HUES48 (cell line): ENCODE data around the gene ERVH48-1.
"Not testable (repeated sequence)": the region's sequence is repeated elsewhere in the genome, so short reads cannot be mapped to it uniquely, and the experiment has no call there.

Source experiments
- H3K27ac ChIP-seq: one replicate; pipeline ENCODE4 v1.7.0; 2013; ENCODE audit warnings: low read depth, low read length, inconsistent platforms
- H3K27me3 ChIP-seq: 2 replicates; pipeline ENCODE4 v1.6.1; 2013; ENCODE audit warnings: mild to moderate bottlenecking, low read length; ENCODE audit not compliant: control insufficient read depth, insufficient read depth
- H3K36me3 ChIP-seq: 2 replicates; pipeline ENCODE4 v1.6.1; 2013; ENCODE audit warnings: low read length; ENCODE audit not compliant: control insufficient read depth, insufficient read depth
- H3K4me1 ChIP-seq: 2 replicates; pipeline ENCODE4 v1.6.1; 2013; ENCODE audit warnings: mild to moderate bottlenecking, low read length; ENCODE audit not compliant: control insufficient read depth, insufficient read depth
- H3K4me3 ChIP-seq: 2 replicates; pipeline ENCODE4 v1.5.1; 2013; ENCODE audit warnings: mild to moderate bottlenecking, low read depth, low read length
- H3K9ac ChIP-seq: 2 replicates; pipeline ENCODE4 v1.6.1; 2013; ENCODE audit warnings: mild to moderate bottlenecking, low read depth, low read length, moderate library complexity
- H3K9me3 ChIP-seq: 2 replicates; pipeline ENCODE4 v1.6.1; 2013; ENCODE audit warnings: low read length; ENCODE audit not compliant: control insufficient read depth, insufficient read depth

Gene ERVH48-1

GRCh38 chr21:42900446-42900845 lies 25.0 kb downstream of the ERVH48-1 start:
- no peaks in the 10 kb centered on the region for H3K27me3 ChIP-seq
- H3K4me1 ChIP-seq: no peaks in the 10 kb centered on the region
- no peaks in the 10 kb centered on the region for H3K9me3 ChIP-seq
- no peak overlapping the region for H3K9ac ChIP-seq
- no peak overlapping the region for H3K27ac ChIP-seq
- H3K36me3 ChIP-seq: peaks cover 77% of the 10 kb centered on the region
- no peak overlapping the region for H3K4me3 ChIP-seq

DNA sequence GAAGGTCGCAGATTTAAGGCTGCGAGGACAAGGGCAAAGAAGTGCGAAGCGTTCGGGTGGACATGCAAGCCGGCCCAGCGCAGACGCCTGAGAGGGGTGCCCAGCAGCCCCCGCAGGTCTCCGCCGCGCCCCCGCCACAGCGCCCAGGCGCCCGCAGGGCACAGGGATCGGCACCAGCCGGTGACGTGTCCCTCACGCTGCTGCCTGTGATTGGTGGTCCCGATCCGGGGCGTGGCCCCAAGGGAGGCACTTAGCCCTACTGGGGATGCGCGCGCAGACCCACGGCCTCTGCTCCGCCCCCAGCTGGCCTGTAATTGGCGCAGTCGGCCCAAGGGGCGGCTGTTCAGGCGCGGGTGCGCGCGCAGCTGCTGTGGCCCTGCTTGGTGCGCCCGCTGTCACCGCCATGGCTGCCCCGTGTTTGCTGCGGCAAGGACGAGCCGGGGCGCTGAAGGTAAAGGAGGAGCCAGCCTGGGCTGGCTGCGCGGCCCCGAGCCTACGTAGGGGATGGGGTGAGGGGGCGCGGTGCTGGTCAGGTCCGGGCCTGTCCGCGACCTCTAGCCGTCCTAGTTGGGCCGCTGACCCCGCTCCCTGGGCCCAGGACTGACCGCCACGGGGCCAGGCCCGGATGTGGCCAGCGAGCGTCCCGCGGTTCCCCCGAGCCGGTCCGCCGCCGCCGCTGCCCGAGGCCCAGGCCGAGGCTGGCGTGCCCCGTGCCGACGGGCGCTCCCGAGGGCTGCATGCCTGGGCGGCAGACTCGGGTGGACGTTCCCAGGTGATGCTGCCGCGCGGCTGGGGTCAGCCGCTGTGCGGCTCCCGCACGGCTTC lies 32.3 kb downstream of the ERVH48-1 start, which contains the start of gene NDUFV3:
Gene NDUFV3, plus strand, starts transcription at position 379 of the 825 bp plus-strand sequence. Its CDS starts 25 bp downstream, at position 404.
- Histone ChIP-seq H3K36me3 (peaks cover 26% of the 10 kb centered on the region), H3K4me1 (peaks cover 4% of the 10 kb centered on the region), H3K27me3 (no peaks in the 10 kb centered on the region), H3K9me3 (no peaks in the 10 kb centered on the region), H3K27ac (peak within 1 kb of the TSS; percentile 85), H3K9ac (peak within 1 kb of the TSS; percentile 78), H3K4me3 (peak within 1 kb of the TSS; percentile 96)

DNA sequence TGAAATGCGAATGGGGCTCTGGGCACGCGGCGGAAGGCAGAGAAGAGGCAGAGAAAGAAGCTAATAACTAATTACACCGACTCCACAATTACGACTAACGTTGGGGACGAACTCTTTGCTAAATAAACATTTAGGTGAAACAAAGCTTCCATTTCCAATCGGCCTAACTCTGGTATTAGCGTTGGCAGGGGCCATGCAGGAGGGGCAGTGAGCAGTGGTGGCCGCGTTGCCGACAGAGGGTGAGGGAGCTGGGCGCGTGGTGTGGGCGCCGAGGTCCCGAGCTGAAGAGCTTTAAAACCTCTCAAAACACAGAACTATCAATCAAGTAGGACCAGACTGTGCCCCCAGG lies 32.9 kb downstream of the ERVH48-1 start:
- Histone ChIP-seq H3K27ac (peak overlapping the region; percentile 81), H3K4me3 (peak overlapping the region; percentile 96), H3K27me3 (no peaks in the 10 kb centered on the region), H3K9ac (peak overlapping the region; percentile 78), H3K4me1 (peaks cover 4% of the 10 kb centered on the region), H3K36me3 (peaks cover 21% of the 10 kb centered on the region), H3K9me3 (no peaks in the 10 kb centered on the region)

GRCh38 chr21:42887326-42887725 lies 38.1 kb downstream of the ERVH48-1 start:
- H3K9me3 ChIP-seq: no peaks in the 10 kb centered on the region
- no peak overlapping the region for H3K4me3 ChIP-seq
- peaks cover 5% of the 10 kb centered on the region for H3K4me1 ChIP-seq
- H3K27me3 ChIP-seq: no peaks in the 10 kb centered on the region
- no peaks in the 10 kb centered on the region for H3K36me3 ChIP-seq
- H3K27ac ChIP-seq: no peak overlapping the region
- H3K9ac ChIP-seq: no peak overlapping the region

GRCh38 chr21:42883921-42884320 lies 41.5 kb downstream of the ERVH48-1 start:
- H3K27me3 ChIP-seq: no peaks in the 10 kb centered on the region
- H3K36me3 ChIP-seq: no peaks in the 10 kb centered on the region
- H3K9me3 ChIP-seq: no peaks in the 10 kb centered on the region
- no peak overlapping the region for H3K9ac ChIP-seq
- no peak overlapping the region for H3K27ac ChIP-seq
- H3K4me3 ChIP-seq: no peak overlapping the region
- peaks cover 8% of the 10 kb centered on the region; the same call in 1 of the 2 replicates for H3K4me1 ChIP-seq

DNA sequence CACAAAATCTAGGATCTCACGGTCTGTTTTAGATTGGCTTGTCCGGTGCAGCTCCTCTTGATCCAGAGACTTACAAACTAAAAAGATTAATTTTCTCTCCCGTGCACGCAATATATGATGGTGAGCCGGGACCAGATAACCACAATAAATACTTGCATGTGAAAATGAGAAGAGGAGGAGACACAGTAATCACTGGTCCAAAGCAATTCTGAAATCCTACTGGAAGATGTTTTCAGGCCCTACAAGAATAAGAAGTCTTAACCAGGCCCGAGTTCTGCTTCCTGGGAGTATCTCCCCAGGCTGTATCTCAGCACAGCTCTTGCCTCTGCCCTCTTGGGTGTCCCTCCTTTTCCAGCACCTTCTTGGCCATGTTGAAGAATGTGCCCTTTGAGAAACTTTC lies 45.1 kb downstream of the ERVH48-1 start:
- Histone ChIP-seq H3K9ac (no peak overlapping the region), H3K36me3 (peaks cover 16% of the 10 kb centered on the region), H3K9me3 (no peaks in the 10 kb centered on the region), H3K4me1 (peaks cover 5% of the 10 kb centered on the region; the same call in 1 of the 2 replicates), H3K27me3 (no peaks in the 10 kb centered on the region), H3K4me3 (peak overlapping the region; percentile 89), H3K27ac (no peak overlapping the region)

DNA sequence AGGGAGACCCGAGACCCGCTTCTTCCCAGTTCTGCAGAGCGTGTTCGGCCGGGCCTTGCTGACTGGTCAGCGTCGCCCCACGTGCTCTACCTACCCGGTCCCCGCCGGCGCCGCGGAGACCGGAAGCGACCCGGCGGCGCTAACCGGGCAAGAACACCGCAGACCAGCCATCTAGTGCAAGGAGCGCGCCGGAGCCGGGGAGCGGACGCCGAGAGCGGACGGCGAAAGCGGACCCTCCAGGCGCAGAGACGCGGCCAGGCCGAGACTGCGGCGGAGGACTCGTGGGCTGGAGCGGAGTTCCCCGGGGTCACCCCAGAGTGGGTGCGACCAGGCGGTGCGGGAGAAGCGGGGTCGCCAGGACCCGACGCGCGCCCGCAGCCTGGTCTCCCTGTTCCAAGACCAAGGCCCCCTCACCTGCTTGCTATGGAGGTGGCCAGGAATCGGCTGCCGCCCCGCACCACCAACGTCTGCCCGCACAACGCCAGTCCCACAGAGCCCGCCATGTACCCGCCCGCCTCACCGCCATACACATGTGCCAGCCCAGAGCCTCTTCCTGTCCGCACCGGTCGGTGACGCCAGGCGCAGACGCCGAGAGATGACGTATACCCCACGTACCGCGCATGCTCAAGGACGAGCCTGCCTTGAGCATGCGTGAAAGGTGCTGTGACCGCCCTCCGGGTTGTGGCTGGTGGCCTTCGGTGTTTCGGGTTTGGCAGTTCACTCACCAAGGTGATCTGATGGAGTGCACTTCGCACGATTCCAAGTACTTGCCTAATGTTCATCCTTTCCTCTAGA lies 46.2 kb downstream of the ERVH48-1 start, which contains the start of gene WDR4:
Gene WDR4, minus strand, starts transcription at position 547 of the 795 bp plus-strand sequence. Its CDS starts 44 bp downstream, at position 503.
- H3K36me3 ChIP-seq: peaks cover 27% of the 10 kb centered on the region
- no peaks in the 10 kb centered on the region for H3K27me3 ChIP-seq
- H3K9me3 ChIP-seq: no peaks in the 10 kb centered on the region

GRCh38 chr21:42878678-42878992 lies 46.8 kb downstream of the ERVH48-1 start:
- H3K4me3 ChIP-seq: peak overlapping the region; percentile 89
- H3K9me3 ChIP-seq: no peaks in the 10 kb centered on the region
- H3K27me3 ChIP-seq: no peaks in the 10 kb centered on the region
- H3K36me3 ChIP-seq: peaks cover 33% of the 10 kb centered on the region
- peaks cover 5% of the 10 kb centered on the region; the same call in 1 of the 2 replicates for H3K4me1 ChIP-seq
- H3K27ac ChIP-seq: peak overlapping the region; percentile 99
- H3K9ac ChIP-seq: peak overlapping the region; percentile 98

More for the DNA sequence above, 46.2 kb downstream of the ERVH48-1 start, which contains the start of gene WDR4:
- peak within 1 kb of the TSS; percentile 98 for H3K9ac ChIP-seq
- H3K4me3 ChIP-seq: peak within 1 kb of the TSS; percentile 89
- peaks cover 5% of the 10 kb centered on the region; the same call in 1 of the 2 replicates for H3K4me1 ChIP-seq
- peak within 1 kb of the TSS; percentile 99 for H3K27ac ChIP-seq

GRCh38 chr21:42875811-42876210 lies 49.6 kb downstream of the ERVH48-1 start:
- not testable (repeated sequence) for H3K27ac ChIP-seq, H3K27me3 ChIP-seq, H3K9me3 ChIP-seq, H3K4me1 ChIP-seq, H3K4me3 ChIP-seq, H3K9ac ChIP-seq
- H3K36me3 ChIP-seq: peaks cover 61% of the 10 kb centered on the region

DNA sequence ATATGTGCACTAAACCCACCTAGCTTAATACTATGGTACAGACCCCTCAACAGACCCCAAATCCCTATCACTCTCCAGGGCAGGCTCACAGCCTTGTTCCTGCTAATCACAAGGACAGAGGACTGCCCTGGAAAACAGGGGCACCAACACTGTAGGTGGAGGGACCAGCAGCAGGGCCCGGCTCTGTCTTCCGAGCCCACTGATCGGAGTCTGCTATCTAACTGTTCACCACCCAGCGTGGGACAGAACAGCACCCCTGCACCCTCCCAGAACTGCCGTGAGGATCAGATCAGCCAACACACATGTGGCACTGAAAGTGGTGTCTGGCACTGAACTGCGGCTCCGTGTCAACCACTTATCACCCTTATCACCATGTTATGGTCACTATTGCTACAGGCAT lies 52.3 kb downstream of the ERVH48-1 start:
- Histone ChIP-seq H3K27ac (no peak overlapping the region), H3K9me3 (no peaks in the 10 kb centered on the region), H3K36me3 (peaks cover 87% of the 10 kb centered on the region), H3K4me1 (no peaks in the 10 kb centered on the region), H3K27me3 (no peaks in the 10 kb centered on the region), H3K9ac (no peak overlapping the region), H3K4me3 (no peak overlapping the region)

GRCh38 chr21:42868196-42868595 lies 57.2 kb downstream of the ERVH48-1 start:
- H3K9ac ChIP-seq: no peak overlapping the region

More at GRCh38 chr21:42868196-42868595, 57.2 kb downstream of the ERVH48-1 start:
- peaks cover 92% of the 10 kb centered on the region for H3K36me3 ChIP-seq
- no peaks in the 10 kb centered on the region for H3K9me3 ChIP-seq
- H3K27ac ChIP-seq: no peak overlapping the region
- no peaks in the 10 kb centered on the region for H3K4me1 ChIP-seq
- H3K27me3 ChIP-seq: no peaks in the 10 kb centered on the region
- H3K4me3 ChIP-seq: no peak overlapping the region
